Pancreas (tissue), 10 donors: ENCODE measurements around the gene SSBP4. TPM values are rescaled to one million over a fixed set of nuclear protein-coding genes. Genes with fewer than 3 reads are reported as not detected.

Source experiments
- ATAC-seq, 4 donors: fragments of 200-7000 bp; cut with Tn5 transposase; one replicate each; pipeline versions ENCODE4 v1.8.0 to v1.9.1; 2020; ENCODE audit warnings: mild to moderate bottlenecking in 4 of 4, moderate library complexity in 4 of 4
- DNase-seq, 6 donors: peaks; one replicate each; pipeline ENCODE4 v3.0.0-alpha.2; 2020
- FAIRE-seq: peaks from 2 replicates; lab custom pipeline; 2012; peaks lifted over from hg19 to GRCh38; lab: Jason Lieb, UNC
- H3K27ac ChIP-seq, 4 donors: fragments of 200-600 bp; sonication (generic); 1 replicate in 3 of 4; 2 replicates in 1 of 4; pipeline versions ENCODE4 v1.5.0 to v1.8.0; 2020
- H3K27me3 ChIP-seq, 4 donors: fragments of 200-600 bp; one replicate each; pipeline ENCODE4 v1.8.0; 2021
- H3K36me3 ChIP-seq, 3 donors: fragments of 200-600 bp; sonication (generic) in 1 of 3; one replicate each; pipeline versions ENCODE4 v1.5.0 to v1.8.0; 2020 to 2021
- H3K4me1 ChIP-seq, 3 donors: fragments of 200-600 bp; one replicate each; pipeline ENCODE4 v1.8.0; 2021
- H3K4me3 ChIP-seq, 4 donors: fragments of 200-600 bp; sonication (generic) in 2 of 4; one replicate each; pipeline versions ENCODE4 v1.5.0 to v1.8.0; 2020 to 2021
- H3K9me3 ChIP-seq, 4 donors: fragments of 200-600 bp; one replicate each; pipeline ENCODE4 v1.8.0; 2021
- CTCF ChIP-seq, 4 donors: fragments of 200-600 bp; sonication (generic) in 3 of 4; IDR thresholded peaks; one replicate each; pipeline versions ENCODE4 v1.5.0 to v1.8.0; 2021; ENCODE audit warnings: antibody characterized with exemption in 4 of 4
- WGBS, 2 donors: extraction: QIAGEN DNeasy Blood & Tissue Kit; methylation state at CpG; one replicate each; pipeline ENCODE4 v1.1.7; 2013; 5-methylcytosine and 5-hydroxymethylcytosine counted together
- intact Hi-C, 3 donors: fragments of 100-400 bp; cut with DNase I; formaldehyde crosslinking; loops; one replicate each; pipeline versions ENCODE4 v1.11.1 to v1.14.2; 2022
- polyA plus RNA-seq, 2 donors: library from polyadenylated mRNA; stranded (reverse); fragments of 200-250 nt; gene quantifications; one replicate each; pipeline ENCODE4 v1.2.3, GENCODE V29; 2013
- total RNA-seq, 6 donors: library from RNA; stranded (reverse); fragmentation: NEBNext Ultra II Directional in 4 of 6; extraction: Animal tissue kit (Norgen Biotek cat#: 25700) in 4 of 6; gene quantifications; one replicate each; pipeline versions ENCODE4 v1.2.1 to v1.2.4, GENCODE V29; 2021 to 2023
- donor health status: healthy with polysubstance abuse.
- donor health status: DM: no; HTN: no; CAD: no; lungs with moderate emphysema.
- donor health status: DM: no; HTN: no; CAD: no.
- donor health status: control.
- donor health status: control.
- donor health status: Bipolar disorder and iron deficiency.
- donor health status: DM: yes; HTN: yes; CAD: no.
- donor health status: DM: no; HTN: no; CAD: no.
- donor health status: DM: no; HTN: no; CAD: no.
- donor health status: DM: yes; HTN: yes; CAD: no.

The SSBP4 gene
- total and polyA plus RNA-seq, 8 donors: 20.5 to 116 (median 25.8) TPM

GRCh38 chr19:18443831-18444230, 24.6 kb downstream of the SSBP4 start:
- Histone ChIP-seq H3K4me3 (no peak overlapping the region), H3K36me3 (peaks cover 4 to 34% (median 15%) of the 10 kb centered on the region in 3 donors), H3K9me3 (no peaks in the 10 kb centered on the region), H3K27ac (no peak overlapping the region), H3K27me3 (no peaks in the 10 kb centered on the region), H3K4me1 (peaks cover 0 to 3% (median 0%) of the 10 kb centered on the region in 3 donors)
- DNase-seq: no peak
- no peak for FAIRE-seq
- no peak for TF ChIP-seq CTCF (IDR thresholded peaks at IDR 0.05)
- intact Hi-C loops: loop anchor here in 1 of 3 donors (10.0 kb wide), 1 partner anchor 401 kb away; no protein-coding TSS in a partner anchor
- no peak for ATAC-seq
- WGBS, 2 donors: 90 to 91% methylated on average over 11 of the region's 11 CpGs

- H3K36me3 ChIP-seq: peaks cover 4 to 41% (median 15%) of the 10 kb centered on the region in 3 donors
- H3K4me1 ChIP-seq: no peaks in the 10 kb centered on the region
- intact Hi-C loops: loop anchor here in 1 of 3 donors (10.0 kb wide), 1 partner anchor 400 kb away; no protein-coding TSS in a partner anchor
- FAIRE-seq (no peak), DNase-seq (no peak), ATAC-seq (no peak)
- no peaks in the 10 kb centered on the region for H3K9me3 ChIP-seq
- H3K4me3 ChIP-seq: no peak overlapping the region
- H3K27ac ChIP-seq: no peak overlapping the region
- no peak for TF ChIP-seq CTCF (IDR thresholded peaks at IDR 0.05)
- 94 to 95% methylated on average over 19 of the region's 19 CpGs for WGBS, 2 donors
- H3K27me3 ChIP-seq: no peaks in the 10 kb centered on the region
Measured at GRCh38 chr19:18444513-18444912, 25.3 kb downstream of the SSBP4 start.

- Histone ChIP-seq H3K4me3 (no peak overlapping the region), H3K27ac (no peak overlapping the region), H3K9me3 (no peaks in the 10 kb centered on the region), H3K36me3 (peaks cover 4 to 50% (median 23%) of the 10 kb centered on the region in 3 donors), H3K27me3 (no peaks in the 10 kb centered on the region), H3K4me1 (no peaks in the 10 kb centered on the region)
- no peak for TF ChIP-seq CTCF (IDR thresholded peaks at IDR 0.05)
- 82% methylated on average over 15 of the region's 15 CpGs for WGBS, 2 donors
- ATAC-seq: no peak
- no peak for FAIRE-seq
- DNase-seq: no peak
- intact Hi-C loops: loop anchor here in 1 of 3 donors (10.0 kb wide), 1 partner anchor 399 kb away; no protein-coding TSS in a partner anchor
Measured at GRCh38 chr19:18445262-18445948, 26.2 kb downstream of the SSBP4 start.

GRCh38 chr19:18446145-18446810, 27.1 kb downstream of the SSBP4 start:
- H3K36me3 ChIP-seq: peaks cover 4 to 54% (median 23%) of the 10 kb centered on the region in 3 donors
- intact Hi-C loops: loop anchor here in 1 of 3 donors (10.0 kb wide), 1 partner anchor 399 kb away; no protein-coding TSS in a partner anchor
- no peak overlapping the region for H3K4me3 ChIP-seq
- TF ChIP-seq CTCF (IDR thresholded peaks at IDR 0.05): no peak
- WGBS, 2 donors: 88 to 91% methylated on average over 34 of the region's 34 CpGs
- DNase-seq (peak in 1 of 6 donors; percentile 18), FAIRE-seq (no peak), ATAC-seq (no peak)
- H3K27ac ChIP-seq: no peak overlapping the region
- no peaks in the 10 kb centered on the region for H3K9me3 ChIP-seq
- peaks cover 0 to 2% (median 0%) of the 10 kb centered on the region in 3 donors for H3K4me1 ChIP-seq
- H3K27me3 ChIP-seq: no peaks in the 10 kb centered on the region
